ENCODE measurements around the gene SRC.

Gene SRC

GRCh38 chr20:37430778-37431460, 85.0 kb downstream of the SRC start:
- Histone ChIP-seq H3K27me3 (replicated peaks; ENCODE audit: control insufficient read depth, insufficient read depth, low read length, poor library complexity, severe bottlenecking) (no peaks in the 10 kb centered on the region), H3K27ac (ENCODE audit: insufficient read depth, low read length, poor library complexity, severe bottlenecking) (no peak overlapping the region), H3K4me1 (ENCODE audit: control insufficient read depth, insufficient read depth, low read length, poor library complexity, severe bottlenecking) (no peaks in the 10 kb centered on the region), H3K9me3 (ENCODE audit: control insufficient read depth, low read length) (no peaks in the 10 kb centered on the region), H3K4me3 (ENCODE audit: insufficient read depth, low read depth, low read length, poor library complexity, severe bottlenecking) (no peak overlapping the region), H3K36me3 (ENCODE audit: control insufficient read depth, insufficient read depth, low read length) (no peaks in the 10 kb centered on the region)
- DNase-seq: no peak

GRCh38 chr20:37431786-37432185, 85.8 kb downstream of the SRC start:
- no peaks in the 10 kb centered on the region for H3K4me1 ChIP-seq (ENCODE audit: control insufficient read depth, insufficient read depth, low read length, poor library complexity, severe bottlenecking)
- H3K4me3 ChIP-seq (ENCODE audit: insufficient read depth, low read depth, low read length, poor library complexity, severe bottlenecking): no peak overlapping the region
- no peak for DNase-seq
- no peak overlapping the region for H3K27ac ChIP-seq (ENCODE audit: insufficient read depth, low read length, poor library complexity, severe bottlenecking)
- no peaks in the 10 kb centered on the region for H3K36me3 ChIP-seq (ENCODE audit: control insufficient read depth, insufficient read depth, low read length)
- no peaks in the 10 kb centered on the region for H3K27me3 ChIP-seq (replicated peaks; ENCODE audit: control insufficient read depth, insufficient read depth, low read length, poor library complexity, severe bottlenecking)
- no peaks in the 10 kb centered on the region for H3K9me3 ChIP-seq (ENCODE audit: control insufficient read depth, low read length)

- no peak for DNase-seq
- no peaks in the 10 kb centered on the region for H3K9me3 ChIP-seq (ENCODE audit: control insufficient read depth, low read length)
- no peaks in the 10 kb centered on the region for H3K27me3 ChIP-seq (replicated peaks; ENCODE audit: control insufficient read depth, insufficient read depth, low read length, poor library complexity, severe bottlenecking)
- no peaks in the 10 kb centered on the region for H3K4me1 ChIP-seq (ENCODE audit: control insufficient read depth, insufficient read depth, low read length, poor library complexity, severe bottlenecking)
- no peak overlapping the region for H3K4me3 ChIP-seq (ENCODE audit: insufficient read depth, low read depth, low read length, poor library complexity, severe bottlenecking)
- H3K27ac ChIP-seq (ENCODE audit: insufficient read depth, low read length, poor library complexity, severe bottlenecking): no peak overlapping the region
- H3K36me3 ChIP-seq (ENCODE audit: control insufficient read depth, insufficient read depth, low read length): no peaks in the 10 kb centered on the region
These were observed 86.7 kb downstream of the SRC start for GRCh38 chr20:37432606-37433005.

GRCh38 chr20:37435607-37436006, 89.7 kb downstream of the SRC start:
- Histone ChIP-seq H3K4me3 (ENCODE audit: insufficient read depth, low read depth, low read length, poor library complexity, severe bottlenecking) (no peak overlapping the region), H3K4me1 (ENCODE audit: control insufficient read depth, insufficient read depth, low read length, poor library complexity, severe bottlenecking) (no peaks in the 10 kb centered on the region), H3K36me3 (ENCODE audit: control insufficient read depth, insufficient read depth, low read length) (no peaks in the 10 kb centered on the region), H3K27me3 (replicated peaks; ENCODE audit: control insufficient read depth, insufficient read depth, low read length, poor library complexity, severe bottlenecking) (no peaks in the 10 kb centered on the region), H3K9me3 (ENCODE audit: control insufficient read depth, low read length) (no peaks in the 10 kb centered on the region), H3K27ac (ENCODE audit: insufficient read depth, low read length, poor library complexity, severe bottlenecking) (no peak overlapping the region)
- DNase-seq: no peak

- Histone ChIP-seq H3K9me3 (ENCODE audit: control insufficient read depth, low read length) (no peaks in the 10 kb centered on the region), H3K27ac (ENCODE audit: insufficient read depth, low read length, poor library complexity, severe bottlenecking) (no peak overlapping the region), H3K27me3 (replicated peaks; ENCODE audit: control insufficient read depth, insufficient read depth, low read length, poor library complexity, severe bottlenecking) (no peaks in the 10 kb centered on the region), H3K36me3 (ENCODE audit: control insufficient read depth, insufficient read depth, low read length) (no peaks in the 10 kb centered on the region), H3K4me3 (ENCODE audit: insufficient read depth, low read depth, low read length, poor library complexity, severe bottlenecking) (no peak overlapping the region), H3K4me1 (ENCODE audit: control insufficient read depth, insufficient read depth, low read length, poor library complexity, severe bottlenecking) (no peaks in the 10 kb centered on the region)
- DNase-seq: no peak
These were observed 90.7 kb downstream of the SRC start for GRCh38 chr20:37436527-37437186.

- no peak overlapping the region for H3K27ac ChIP-seq (ENCODE audit: insufficient read depth, low read length, poor library complexity, severe bottlenecking)
- no peaks in the 10 kb centered on the region for H3K4me1 ChIP-seq (ENCODE audit: control insufficient read depth, insufficient read depth, low read length, poor library complexity, severe bottlenecking)
- no peak overlapping the region for H3K4me3 ChIP-seq (ENCODE audit: insufficient read depth, low read depth, low read length, poor library complexity, severe bottlenecking)
- H3K9me3 ChIP-seq (ENCODE audit: control insufficient read depth, low read length): no peaks in the 10 kb centered on the region
- H3K36me3 ChIP-seq (ENCODE audit: control insufficient read depth, insufficient read depth, low read length): no peaks in the 10 kb centered on the region
- no peaks in the 10 kb centered on the region for H3K27me3 ChIP-seq (replicated peaks; ENCODE audit: control insufficient read depth, insufficient read depth, low read length, poor library complexity, severe bottlenecking)
- DNase-seq: no peak
These were observed 91.7 kb downstream of the SRC start for GRCh38 chr20:37437676-37438075.

- no peak for DNase-seq
- no peaks in the 10 kb centered on the region for H3K9me3 ChIP-seq (ENCODE audit: control insufficient read depth, low read length)
- no peak overlapping the region for H3K4me3 ChIP-seq (ENCODE audit: insufficient read depth, low read depth, low read length, poor library complexity, severe bottlenecking)
- no peaks in the 10 kb centered on the region for H3K36me3 ChIP-seq (ENCODE audit: control insufficient read depth, insufficient read depth, low read length)
- H3K27me3 ChIP-seq (replicated peaks; ENCODE audit: control insufficient read depth, insufficient read depth, low read length, poor library complexity, severe bottlenecking): no peaks in the 10 kb centered on the region
- no peaks in the 10 kb centered on the region for H3K4me1 ChIP-seq (ENCODE audit: control insufficient read depth, insufficient read depth, low read length, poor library complexity, severe bottlenecking)
- H3K27ac ChIP-seq (ENCODE audit: insufficient read depth, low read length, poor library complexity, severe bottlenecking): no peak overlapping the region
These were observed 92.7 kb downstream of the SRC start for GRCh38 chr20:37438464-37439222.

- H3K27me3 ChIP-seq (replicated peaks; ENCODE audit: control insufficient read depth, insufficient read depth, low read length, poor library complexity, severe bottlenecking): no peaks in the 10 kb centered on the region
- no peak overlapping the region for H3K4me3 ChIP-seq (ENCODE audit: insufficient read depth, low read depth, low read length, poor library complexity, severe bottlenecking)
- H3K9me3 ChIP-seq (ENCODE audit: control insufficient read depth, low read length): no peaks in the 10 kb centered on the region
- H3K4me1 ChIP-seq (ENCODE audit: control insufficient read depth, insufficient read depth, low read length, poor library complexity, severe bottlenecking): no peaks in the 10 kb centered on the region
- H3K27ac ChIP-seq (ENCODE audit: insufficient read depth, low read length, poor library complexity, severe bottlenecking): no peak overlapping the region
- DNase-seq: no peak
- H3K36me3 ChIP-seq (ENCODE audit: control insufficient read depth, insufficient read depth, low read length): no peaks in the 10 kb centered on the region
These were observed 93.4 kb downstream of the SRC start for GRCh38 chr20:37439223-37439933.

GRCh38 chr20:37441023-37441422, 95.1 kb downstream of the SRC start:
- DNase-seq: no peak
- H3K27ac ChIP-seq (ENCODE audit: insufficient read depth, low read length, poor library complexity, severe bottlenecking): no peak overlapping the region

More at GRCh38 chr20:37441023-37441422, 95.1 kb downstream of the SRC start:
- H3K36me3 ChIP-seq (ENCODE audit: control insufficient read depth, insufficient read depth, low read length): no peaks in the 10 kb centered on the region
- H3K4me3 ChIP-seq (ENCODE audit: insufficient read depth, low read depth, low read length, poor library complexity, severe bottlenecking): no peak overlapping the region
- H3K27me3 ChIP-seq (replicated peaks; ENCODE audit: control insufficient read depth, insufficient read depth, low read length, poor library complexity, severe bottlenecking): no peaks in the 10 kb centered on the region
- no peaks in the 10 kb centered on the region for H3K9me3 ChIP-seq (ENCODE audit: control insufficient read depth, low read length)
- H3K4me1 ChIP-seq (ENCODE audit: control insufficient read depth, insufficient read depth, low read length, poor library complexity, severe bottlenecking): no peaks in the 10 kb centered on the region
